H1 (cell line): ENCODE results near the gene ITGB2.

Experiments used
- CREB1 ChIP-seq: IDR thresholded peaks from 2 replicates; pipeline ENCODE4 v1.6.1; 2012; ENCODE audit warnings: inconsistent platforms
- EP300 ChIP-seq, 2 experiments: IDR thresholded peaks; 1 replicate in 1 of 2; 2 replicates in 1 of 2; pipeline ENCODE4 v1.6.1; 2011 to 2012; ENCODE audit warnings: low read depth in 2 of 2, low read length in 2 of 2, mild to moderate bottlenecking in 2 of 2, borderline replicate concordance in 1 of 2, inconsistent platforms in 1 of 2, moderate library complexity in 1 of 2
- GTF2F1 ChIP-seq: IDR thresholded peaks from 2 replicates; pipeline ENCODE4 v1.6.1; 2012; ENCODE audit warnings: low read depth, low read length, improper control_type of control experiment, borderline replicate concordance
- JUN ChIP-seq: IDR thresholded peaks from 2 replicates; pipeline ENCODE4 v1.6.1; 2011; ENCODE audit warnings: low read depth, mild to moderate bottlenecking, improper control_type of control experiment, low read length
- JUND ChIP-seq: IDR thresholded peaks from 2 replicates; pipeline ENCODE4 v1.6.1; 2011; ENCODE audit warnings: mild to moderate bottlenecking, improper control_type of control experiment, low read length
- RAD21 ChIP-seq, 2 experiments: IDR thresholded peaks in 1 of 2; conservative IDR thresholded peaks in 1 of 2; 2 replicates each; pipeline ENCODE4 v1.6.1; 2011; ENCODE audit warnings: low read depth in 2 of 2, low read length in 2 of 2, improper control_type of control experiment in 1 of 2, inconsistent platforms in 1 of 2, mild to moderate bottlenecking in 1 of 2, moderate library complexity in 1 of 2
- RNF2 ChIP-seq: fragments of 200-900, 300-1000 bp; sonication (generic); IDR thresholded peaks from 2 replicates; pipeline ENCODE4 v1.7.1; 2016; ENCODE audit warnings: borderline replicate concordance, low read depth, mild to moderate bottlenecking, antibody characterized with exemption, low read length; ENCODE audit not compliant: poor library complexity, severe bottlenecking; ENCODE audit errors: missing control alignments
- SP2 ChIP-seq: IDR thresholded peaks from 2 replicates; pipeline ENCODE4 v1.6.1; 2012; ENCODE audit warnings: mild to moderate bottlenecking, low read length, inconsistent platforms
- SP4 ChIP-seq: IDR thresholded peaks from 2 replicates; pipeline ENCODE4 v1.6.1; 2012; ENCODE audit warnings: low read length, inconsistent platforms
- TAF1 ChIP-seq: IDR thresholded peaks from 2 replicates; pipeline ENCODE4 v1.6.1; 2011; ENCODE audit warnings: mild to moderate bottlenecking, low read depth, low read length
- TEAD4 ChIP-seq: IDR thresholded peaks from 2 replicates; pipeline ENCODE4 v1.6.1; 2012; ENCODE audit warnings: low read depth, low read length, inconsistent platforms, mixed read lengths
- ZNF274 ChIP-seq: IDR thresholded peaks from 2 replicates; pipeline ENCODE4 v1.7.0; 2012; ENCODE audit warnings: low read length, borderline replicate concordance; ENCODE audit errors: extremely low read depth
- TF ChIP-seq, protein P1 (sequence below), 3 experiments: IDR thresholded peaks; 1 replicate in 2 of 3; 2 replicates in 1 of 3; pipeline versions ENCODE4 v1.5.1 to v1.6.1; 2011; ENCODE audit warnings: low read length in 3 of 3, mild to moderate bottlenecking in 3 of 3, inconsistent platforms in 2 of 3, low read depth in 1 of 3, moderate library complexity in 1 of 3; ENCODE audit not compliant: insufficient read depth in 1 of 3; ENCODE audit errors: control extremely low read depth in 1 of 3

DNA sequence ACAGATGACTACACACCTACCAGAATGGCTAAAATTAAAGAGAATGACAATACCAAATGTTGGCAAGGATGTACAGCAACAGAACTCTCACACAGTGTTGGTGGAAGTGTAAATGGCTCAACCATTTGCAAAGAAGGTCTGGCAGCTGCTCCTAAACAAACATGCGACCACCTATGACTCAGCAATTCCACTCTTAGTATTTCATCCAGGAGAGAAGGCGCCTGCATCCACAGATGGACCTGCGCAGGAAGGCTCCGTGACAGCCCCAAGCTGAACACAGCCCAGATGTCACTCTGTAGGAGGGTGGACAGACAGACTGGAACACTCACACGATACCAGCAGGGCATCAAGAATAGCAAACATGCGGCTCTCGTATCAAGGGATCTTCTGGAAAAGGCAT, 53.9 kb downstream of the ITGB2 start:
- TF ChIP-seq RAD21 (IDR thresholded peaks at IDR 0.05 in 1 of 2, conservative IDR thresholded peaks at IDR 0.05 in 1 of 2; ENCODE audit: low read depth in 2 of 2, low read length in 2 of 2) = no peak
- TF ChIP-seq, protein P1, sequence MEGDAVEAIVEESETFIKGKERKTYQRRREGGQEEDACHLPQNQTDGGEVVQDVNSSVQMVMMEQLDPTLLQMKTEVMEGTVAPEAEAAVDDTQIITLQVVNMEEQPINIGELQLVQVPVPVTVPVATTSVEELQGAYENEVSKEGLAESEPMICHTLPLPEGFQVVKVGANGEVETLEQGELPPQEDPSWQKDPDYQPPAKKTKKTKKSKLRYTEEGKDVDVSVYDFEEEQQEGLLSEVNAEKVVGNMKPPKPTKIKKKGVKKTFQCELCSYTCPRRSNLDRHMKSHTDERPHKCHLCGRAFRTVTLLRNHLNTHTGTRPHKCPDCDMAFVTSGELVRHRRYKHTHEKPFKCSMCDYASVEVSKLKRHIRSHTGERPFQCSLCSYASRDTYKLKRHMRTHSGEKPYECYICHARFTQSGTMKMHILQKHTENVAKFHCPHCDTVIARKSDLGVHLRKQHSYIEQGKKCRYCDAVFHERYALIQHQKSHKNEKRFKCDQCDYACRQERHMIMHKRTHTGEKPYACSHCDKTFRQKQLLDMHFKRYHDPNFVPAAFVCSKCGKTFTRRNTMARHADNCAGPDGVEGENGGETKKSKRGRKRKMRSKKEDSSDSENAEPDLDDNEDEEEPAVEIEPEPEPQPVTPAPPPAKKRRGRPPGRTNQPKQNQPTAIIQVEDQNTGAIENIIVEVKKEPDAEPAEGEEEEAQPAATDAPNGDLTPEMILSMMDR (IDR thresholded peaks at IDR 0.05; ENCODE audit: control extremely low read depth in 1 of 3, insufficient read depth in 1 of 3, low read depth in 1 of 3, low read length in 3 of 3) = no peak
- no peak for TF ChIP-seq CREB1
- no peak for TF ChIP-seq RNF2
- no peak for TF ChIP-seq GTF2F1
- no peak for TF ChIP-seq SP4
- no peak for TF ChIP-seq JUN
- no peak for TF ChIP-seq ZNF274
- no peak for TF ChIP-seq TEAD4
- TF ChIP-seq TAF1 = no peak
- TF ChIP-seq EP300 (IDR thresholded peaks at IDR 0.05; ENCODE audit: borderline replicate concordance in 1 of 2, low read depth in 2 of 2, low read length in 2 of 2) = no peak
- TF ChIP-seq SP2 = no peak
- TF ChIP-seq JUND = no peak
